PC-9 (cell line): ENCODE results near the gene IL22. TPM values are rescaled to one million over a fixed set of nuclear protein-coding genes. Genes with fewer than 3 reads are reported as not detected.

ENCODE experiments used
- BruUV-seq: library from RNA; stranded (reverse); fragments of 400-500 nt; replicated peaks from 2 replicates; lab custom pipeline; 2021; lab: Mats Ljungman, UMichigan
- CTCF ChIA-PET: fragments of 300-600 bp; sonication (Branson Sonifier 250); formaldehyde crosslinking; loops from one replicate; lab custom pipeline; 2022; ENCODE audit warnings: antibody characterized with exemption; lab: Charles Lee
- POLR2A ChIA-PET: fragments of 300-600 bp; sonication (Branson Sonifier 250); formaldehyde crosslinking; loops from one replicate; lab custom pipeline; 2022; ENCODE audit warnings: antibody characterized with exemption; ENCODE audit not compliant: unreplicated experiment; lab: Charles Lee
- DNase-seq, 2 experiments: peaks; one replicate each; pipeline versions ENCODE4 v3.0.0 to v3.0.0-alpha.2; 2015 to 2022; ENCODE audit warnings: mixed read lengths in 1 of 2
- H2AFZ ChIP-seq: fragments of 200-600 bp; sonication (generic); 2 replicates; pipeline ENCODE4 v1.8.1; 2017; ENCODE audit warnings: antibody characterized with exemption
- H3F3A ChIP-seq: fragments of 200-600 bp; sonication (generic); 2 replicates; pipeline ENCODE4 v1.8.1; 2017; ENCODE audit warnings: antibody characterized with exemption, mild to moderate bottlenecking, low read depth; ENCODE audit not compliant: insufficient read depth
- H3K27ac ChIP-seq: fragments of 200-600 bp; sonication (generic); 2 replicates; pipeline ENCODE4 v1.6.1; 2016; ENCODE audit warnings: mixed run types
- H3K27me3 ChIP-seq: fragments of 200-600 bp; sonication (generic); 2 replicates; pipeline ENCODE4 v1.6.1; 2016; ENCODE audit warnings: low read depth, mixed run types; ENCODE audit not compliant: insufficient read depth
- H3K36me3 ChIP-seq: fragments of 200-600 bp; sonication (generic); 2 replicates; pipeline ENCODE4 v1.6.1; 2016; ENCODE audit warnings: low read depth, mixed run types
- H3K4me1 ChIP-seq: fragments of 200-600 bp; sonication (generic); replicated peaks from 2 replicates; pipeline ENCODE4 v1.6.1; 2016; ENCODE audit warnings: mixed run types; ENCODE audit not compliant: insufficient read depth
- H3K4me2 ChIP-seq: fragments of 200-600 bp; sonication (generic); 2 replicates; pipeline ENCODE4 v1.6.1; 2017; ENCODE audit warnings: mixed run types
- H3K4me3 ChIP-seq: fragments of 200-600 bp; sonication (generic); 2 replicates; pipeline ENCODE4 v1.6.1; 2016; ENCODE audit warnings: mixed run types
- H3K79me2 ChIP-seq: fragments of 200-600 bp; sonication (generic); 2 replicates; pipeline ENCODE4 v1.6.1; 2017; ENCODE audit warnings: low read depth, mixed run types
- H3K9me2 ChIP-seq: fragments of 200-600 bp; sonication (generic); 2 replicates; pipeline ENCODE4 v1.8.1; 2017; ENCODE audit warnings: mild to moderate bottlenecking; ENCODE audit not compliant: insufficient read depth
- H3K9me3 ChIP-seq: fragments of 200-600 bp; sonication (generic); 2 replicates; pipeline ENCODE4 v1.8.1; 2016; ENCODE audit warnings: low read depth; ENCODE audit not compliant: insufficient read depth
- H4K20me1 ChIP-seq: fragments of 200-600 bp; sonication (generic); 2 replicates; pipeline ENCODE4 v1.8.1; 2017; ENCODE audit not compliant: insufficient read depth
- CTCF ChIP-seq: fragments of 200-600 bp; sonication (generic); conservative IDR thresholded peaks from 2 replicates; pipeline ENCODE4 v1.6.1; 2017; ENCODE audit warnings: mixed run types, antibody characterized with exemption, mild to moderate bottlenecking, moderate library complexity
- EZH2 ChIP-seq: fragments of 200-600 bp; sonication (generic); IDR thresholded peaks from 2 replicates; pipeline ENCODE4 v1.8.0; 2017; ENCODE audit warnings: antibody characterized with exemption, low read depth
- intact Hi-C: fragments of 100-400 bp; cut with micrococcal nuclease; formaldehyde crosslinking; loops from one replicate; pipeline ENCODE4 v1.10.0; 2022; ENCODE audit not compliant: unreplicated experiment
- total RNA-seq: library from RNA; stranded (reverse); gene quantifications from 2 replicates; pipeline ENCODE4 v1.2.3, GENCODE V29; 2021

IL22 gene
- total RNA-seq, 1 experiment from 2014 or later, result not detected

GRCh38 chr12:68240079-68240478 is 13.3 kb downstream of the IL22 start:
- ChIA-PET CTCF (no interaction called here), POLR2A (no interaction called here)
- no peaks in the 10 kb centered on the region for H3K27me3 ChIP-seq
- intact Hi-C loops, result no loop called here
- H3K9me2 ChIP-seq, result no peaks in the 10 kb centered on the region
- H3K27ac ChIP-seq, result peak overlapping the region; percentile 73
- peaks cover 23% of the 10 kb centered on the region for H3K4me1 ChIP-seq
- TF ChIP-seq CTCF, result no peak
- H3K79me2 ChIP-seq, result no peaks in the 10 kb centered on the region
- no peaks in the 10 kb centered on the region for H3K36me3 ChIP-seq
- peaks cover 16% of the 10 kb centered on the region for H3F3A ChIP-seq
- H3K9me3 ChIP-seq, result no peaks in the 10 kb centered on the region
- BruUV-seq, result no TSS peak
- DNase-seq, result peak; percentile 55 to 93
- H3K4me2 ChIP-seq, result peak overlapping the region; percentile 64
- H2AFZ ChIP-seq, result peak overlapping the region; percentile 63
- no peaks in the 10 kb centered on the region for H4K20me1 ChIP-seq
- no peak overlapping the region for H3K4me3 ChIP-seq

- Histone ChIP-seq H3K79me2 (no peaks in the 10 kb centered on the region), H4K20me1 (no peaks in the 10 kb centered on the region), H3K9me3 (no peaks in the 10 kb centered on the region), H3K9me2 (no peaks in the 10 kb centered on the region), H3K27ac (peak overlapping the region; percentile 73), H3F3A (peaks cover 16% of the 10 kb centered on the region), H3K36me3 (no peaks in the 10 kb centered on the region), H2AFZ (peak overlapping the region; percentile 63), H3K4me3 (peak overlapping the region; percentile 8; the same call in 1 of the 2 replicates), H3K4me1 (peaks cover 23% of the 10 kb centered on the region), H3K4me2 (peak overlapping the region; percentile 64), H3K27me3 (no peaks in the 10 kb centered on the region)
- TSS peak; percentile 76 for BruUV-seq
- CTCF ChIA-PET, result no interaction called here
- no peak for DNase-seq
- TF ChIP-seq EZH2 (no peak), CTCF (no peak)
- POLR2A ChIA-PET, result interaction anchor here (0.9 kb wide), 1 partner anchor 71 kb away, joined by 5 read pairs; no protein-coding TSS in a partner anchor
- intact Hi-C loops, result no loop called here
Measured at GRCh38 chr12:68239309-68239982, 14.0 kb downstream of the IL22 start.

- intact Hi-C loops, result no loop called here
- H3K9me2 ChIP-seq, result no peaks in the 10 kb centered on the region
- no peak for DNase-seq
- no peak overlapping the region for H3K4me3 ChIP-seq
- H3K27ac ChIP-seq, result no peak overlapping the region
- peaks cover 23% of the 10 kb centered on the region for H3K4me1 ChIP-seq
- H3K4me2 ChIP-seq, result no peak overlapping the region
- H4K20me1 ChIP-seq, result no peaks in the 10 kb centered on the region
- POLR2A ChIA-PET, result no interaction called here
- no TSS peak for BruUV-seq
- no peaks in the 10 kb centered on the region for H3K79me2 ChIP-seq
- peaks cover 16% of the 10 kb centered on the region for H3F3A ChIP-seq
- H2AFZ ChIP-seq, result no peak overlapping the region
- TF ChIP-seq EZH2 (no peak), CTCF (no peak)
- no peaks in the 10 kb centered on the region for H3K36me3 ChIP-seq
- H3K27me3 ChIP-seq, result no peaks in the 10 kb centered on the region
- no peaks in the 10 kb centered on the region for H3K9me3 ChIP-seq
- CTCF ChIA-PET, result no interaction called here
Measured at GRCh38 chr12:68237619-68238018, 15.8 kb downstream of the IL22 start.
